Esophagus squamous epithelium (tissue), 5 donors: ENCODE results near the gene UBE2M. TPM values are rescaled to one million over a fixed set of nuclear protein-coding genes. Genes with fewer than 3 reads are reported as not detected.

Experiments
- DNase-seq: peaks from one replicate; lab custom pipeline; 2025; lab: John Stamatoyannopoulos, UW
- H3K27ac ChIP-seq, 4 donors: fragments of 200-600 bp; sonication (generic); one replicate each; pipeline ENCODE4 v1.5.1; 2016 to 2019; ENCODE audit warnings: mild to moderate bottlenecking in 1 of 4
- H3K27me3 ChIP-seq, 4 donors: fragments of 200-600 bp; sonication (generic); 1 replicate in 3 of 4; 2 replicates in 1 of 4; pipeline versions ENCODE4 v1.5.1 to v1.6.0; 2017 to 2021; ENCODE audit warnings: antibody characterized with exemption in 1 of 4
- H3K36me3 ChIP-seq, 3 donors: fragments of 200-600 bp; sonication (generic); one replicate each; pipeline ENCODE4 v1.5.1; 2016 to 2019
- H3K4me1 ChIP-seq, 3 donors: fragments of 200-600 bp; sonication (generic); one replicate each; pipeline ENCODE4 v1.5.1; 2017 to 2019
- H3K4me3 ChIP-seq, 4 donors: fragments of 200-600 bp; sonication (generic); 1 replicate in 3 of 4; 2 replicates in 1 of 4; pipeline ENCODE4 v1.5.1; 2016 to 2019; ENCODE audit warnings: mild to moderate bottlenecking in 2 of 4, moderate library complexity in 1 of 4
- H3K9me3 ChIP-seq, 3 donors: fragments of 200-600 bp; sonication (generic); one replicate each; pipeline ENCODE4 v1.5.1; 2016 to 2019
- POLR2A ChIP-seq, 4 donors: fragments of 450-650 bp; IDR thresholded peaks; one replicate each; pipeline ENCODE4 v1.6.1; 2017; ENCODE audit warnings: antibody characterized with exemption in 4 of 4, mild to moderate bottlenecking in 4 of 4, moderate library complexity in 3 of 4
- WGBS, 2 donors: methylation state at CpG; one replicate each; pipeline ENCODE4 v1.1.5; 2018; 5-methylcytosine and 5-hydroxymethylcytosine counted together
- intact Hi-C: fragments of 100-400 bp; cut with DNase I; formaldehyde crosslinking; loops from one replicate; pipeline ENCODE4 v1.15.0; 2022
- total RNA-seq, 4 donors: library from RNA; depleted of rRNA; stranded (reverse); fragments of >200 nt; gene quantifications; one replicate each; pipeline ENCODE4 v1.1.0, GENCODE V29; 2016
- TF ChIP-seq, protein P1 (sequence below), 6 experiments: fragments of 450-650 bp in 4 of 6; fragments of 200-600 bp in 2 of 6; sonication (generic) in 2 of 6; IDR thresholded peaks; one replicate each; pipeline ENCODE4 v1.5.1; 2016 to 2019; ENCODE audit warnings: antibody characterized with exemption in 6 of 6, mild to moderate bottlenecking in 4 of 6, moderate library complexity in 4 of 6
- donor health status: DM: yes; HTN: yes; CAD: no.

UBE2M gene
- total RNA-seq, 4 donors from 2014 or later, result 22.0 to 37.4 (median 24.7) TPM

DNA sequence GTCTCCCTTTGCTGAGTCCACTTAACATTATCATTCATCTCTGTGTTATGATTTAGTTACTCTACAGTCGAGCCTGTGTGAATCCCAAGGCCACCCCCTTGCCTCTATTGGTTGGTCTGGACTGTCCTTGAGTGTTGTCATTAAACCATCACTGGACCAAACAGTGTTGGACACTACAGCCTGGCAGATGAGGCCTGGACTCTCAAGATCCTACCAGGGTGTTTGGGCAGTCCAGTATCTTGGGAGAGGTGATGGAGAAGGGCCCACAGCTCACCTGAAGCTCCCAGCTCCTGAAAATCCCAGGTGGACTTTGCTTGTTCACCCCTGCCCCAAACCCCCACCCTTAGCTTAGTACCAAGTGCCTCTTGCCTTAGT is 7.3 kb downstream of the UBE2M start:
- H3K9me3 ChIP-seq, result no peaks in the 10 kb centered on the region
- H3K27ac ChIP-seq, result no peak overlapping the region
- no peaks in the 10 kb centered on the region for H3K27me3 ChIP-seq
- 53 to 60% methylated on average over 1 of the region's 1 CpG for WGBS, 2 donors
- DNase-seq, result no peak
- intact Hi-C loops, result no loop called here
- peaks cover 27 to 57% (median 32%) of the 10 kb centered on the region in 3 donors for H3K4me1 ChIP-seq
- no peak for TF ChIP-seq POLR2A (IDR thresholded peaks at IDR 0.05)
- TF ChIP-seq, protein P1, sequence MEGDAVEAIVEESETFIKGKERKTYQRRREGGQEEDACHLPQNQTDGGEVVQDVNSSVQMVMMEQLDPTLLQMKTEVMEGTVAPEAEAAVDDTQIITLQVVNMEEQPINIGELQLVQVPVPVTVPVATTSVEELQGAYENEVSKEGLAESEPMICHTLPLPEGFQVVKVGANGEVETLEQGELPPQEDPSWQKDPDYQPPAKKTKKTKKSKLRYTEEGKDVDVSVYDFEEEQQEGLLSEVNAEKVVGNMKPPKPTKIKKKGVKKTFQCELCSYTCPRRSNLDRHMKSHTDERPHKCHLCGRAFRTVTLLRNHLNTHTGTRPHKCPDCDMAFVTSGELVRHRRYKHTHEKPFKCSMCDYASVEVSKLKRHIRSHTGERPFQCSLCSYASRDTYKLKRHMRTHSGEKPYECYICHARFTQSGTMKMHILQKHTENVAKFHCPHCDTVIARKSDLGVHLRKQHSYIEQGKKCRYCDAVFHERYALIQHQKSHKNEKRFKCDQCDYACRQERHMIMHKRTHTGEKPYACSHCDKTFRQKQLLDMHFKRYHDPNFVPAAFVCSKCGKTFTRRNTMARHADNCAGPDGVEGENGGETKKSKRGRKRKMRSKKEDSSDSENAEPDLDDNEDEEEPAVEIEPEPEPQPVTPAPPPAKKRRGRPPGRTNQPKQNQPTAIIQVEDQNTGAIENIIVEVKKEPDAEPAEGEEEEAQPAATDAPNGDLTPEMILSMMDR (IDR thresholded peaks at IDR 0.05), result no peak
- H3K36me3 ChIP-seq, result peaks cover 41 to 85% (median 59%) of the 10 kb centered on the region in 3 donors
- no peak overlapping the region for H3K4me3 ChIP-seq

DNA sequence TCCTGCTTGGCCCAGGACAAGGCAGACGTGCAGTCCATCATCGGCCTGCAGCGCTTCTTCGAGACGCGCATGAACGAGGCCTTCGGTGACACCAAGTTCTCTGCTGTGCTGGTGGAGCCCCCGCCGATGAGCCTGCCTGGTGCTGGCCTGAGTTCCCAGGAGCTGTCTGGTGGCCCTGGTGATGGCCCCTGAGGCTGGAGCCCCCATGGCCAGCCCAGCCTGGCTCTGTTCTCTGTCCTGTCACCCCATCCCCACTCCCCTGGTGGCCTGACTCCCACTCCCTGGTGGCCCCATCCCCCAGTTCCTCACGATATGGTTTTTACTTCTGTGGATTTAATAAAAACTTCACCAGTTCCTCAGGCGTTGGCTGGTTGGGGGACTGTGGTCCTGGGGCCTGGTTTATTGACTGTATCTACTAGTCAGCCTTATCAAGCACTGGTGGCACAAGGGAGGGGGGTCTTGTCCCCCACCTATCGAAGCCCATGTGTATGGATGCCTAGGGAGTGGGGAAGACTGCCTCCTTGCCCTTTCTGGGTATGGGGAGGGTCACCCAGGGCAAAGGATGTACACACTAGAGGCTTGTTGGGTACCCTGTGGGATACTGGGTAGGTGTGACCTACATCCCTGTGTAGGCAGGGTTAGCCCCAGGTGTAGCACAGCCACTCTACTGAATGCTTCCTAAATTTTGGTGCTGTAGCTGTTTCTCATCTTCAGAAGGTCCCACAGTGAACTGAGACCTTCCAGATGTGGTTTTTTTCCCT is 7.9 kb downstream of the UBE2M start:
- Histone ChIP-seq H3K27ac (no peak overlapping the region), H3K27me3 (no peaks in the 10 kb centered on the region), H3K4me1 (peaks cover 31 to 57% (median 32%) of the 10 kb centered on the region in 3 donors), H3K4me3 (no peak overlapping the region), H3K9me3 (no peaks in the 10 kb centered on the region), H3K36me3 (peaks cover 41 to 85% (median 55%) of the 10 kb centered on the region in 3 donors)
- WGBS, 2 donors, result 75 to 83% methylated on average over 8 to 12 of the region's 13 CpGs
- no peak for DNase-seq
- TF ChIP-seq, protein P1 (IDR thresholded peaks at IDR 0.05), result no peak
- TF ChIP-seq POLR2A (IDR thresholded peaks at IDR 0.05), result no peak
- intact Hi-C loops, result no loop called here

DNA sequence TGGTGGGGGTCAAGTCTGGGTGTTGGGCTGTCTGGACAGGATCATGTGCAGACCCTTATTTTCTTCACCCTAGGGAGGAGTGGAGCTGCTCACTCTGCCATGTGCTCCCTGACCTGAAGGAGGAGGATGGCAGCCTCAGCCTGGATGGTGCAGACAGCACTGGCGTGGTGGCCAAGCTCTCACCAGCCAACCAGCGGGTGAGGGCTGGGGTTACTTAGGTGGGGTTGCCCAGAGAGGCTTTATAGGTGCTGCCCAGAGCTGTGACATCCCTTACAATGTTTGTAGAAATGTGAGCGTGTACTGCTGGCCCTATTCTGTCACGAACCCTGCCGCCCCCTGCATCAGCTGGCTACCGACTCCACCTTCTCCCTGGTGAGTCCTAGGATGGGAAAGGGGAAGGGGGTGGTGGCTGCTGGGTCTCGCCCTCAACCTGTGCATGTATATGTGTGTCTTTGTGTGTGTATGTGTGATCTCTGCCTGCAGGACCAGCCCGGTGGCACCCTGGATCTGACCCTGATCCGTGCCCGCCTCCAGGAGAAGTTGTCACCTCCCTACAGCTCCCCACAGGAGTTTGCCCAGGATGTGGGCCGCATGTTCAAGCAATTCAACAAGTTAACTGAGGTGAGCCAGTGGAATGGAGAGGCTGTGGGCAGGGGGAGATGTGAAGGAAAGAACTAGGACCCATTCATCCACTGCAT is 8.6 kb downstream of the UBE2M start:
- Histone ChIP-seq H3K27ac (no peak overlapping the region), H3K4me3 (no peak overlapping the region), H3K36me3 (peaks cover 41 to 87% (median 55%) of the 10 kb centered on the region in 3 donors), H3K4me1 (peaks cover 31 to 58% (median 32%) of the 10 kb centered on the region in 3 donors), H3K9me3 (no peaks in the 10 kb centered on the region), H3K27me3 (no peaks in the 10 kb centered on the region)
- intact Hi-C loops, result no loop called here
- 80 to 82% methylated on average over 2 to 5 of the region's 11 CpGs for WGBS, 2 donors
- no peak for DNase-seq
- TF ChIP-seq, protein P1 (IDR thresholded peaks at IDR 0.05), result no peak
- TF ChIP-seq POLR2A (IDR thresholded peaks at IDR 0.05), result no peak

DNA sequence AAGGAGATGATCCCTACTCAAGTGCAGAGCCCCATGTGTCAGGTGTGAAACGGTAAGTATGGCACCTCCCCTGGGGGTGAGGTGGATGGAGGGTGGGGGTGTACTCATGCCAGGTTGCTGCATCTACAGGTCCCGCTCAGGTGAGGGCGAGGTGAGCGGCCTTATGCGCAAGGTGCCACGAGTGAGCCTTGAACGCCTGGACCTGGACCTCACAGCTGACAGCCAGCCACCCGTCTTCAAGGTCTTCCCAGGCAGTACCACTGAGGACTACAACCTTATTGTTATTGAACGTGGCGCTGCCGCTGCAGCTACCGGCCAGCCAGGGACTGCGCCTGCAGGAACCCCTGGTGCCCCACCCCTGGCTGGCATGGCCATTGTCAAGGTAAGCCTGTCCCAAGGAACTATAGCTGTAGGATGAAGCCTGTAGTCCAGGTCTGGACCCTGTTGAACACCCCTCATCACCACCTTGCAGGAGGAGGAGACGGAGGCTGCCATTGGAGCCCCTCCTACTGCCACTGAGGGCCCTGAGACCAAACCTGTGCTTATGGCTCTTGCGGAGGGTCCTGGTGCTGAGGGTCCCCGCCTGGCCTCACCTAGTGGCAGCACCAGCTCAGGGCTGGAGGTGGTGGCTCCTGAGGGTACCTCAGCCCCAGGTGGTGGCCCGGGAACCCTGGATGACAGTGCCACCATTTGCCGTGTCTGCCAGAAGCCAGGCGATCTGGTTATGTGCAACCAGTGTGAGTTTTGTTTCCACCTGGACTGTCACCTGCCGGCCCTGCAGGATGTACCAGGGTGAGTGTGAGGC is 9.3 kb downstream of the UBE2M start:
- peaks cover 25 to 54% (median 30%) of the 10 kb centered on the region in 3 donors for H3K4me1 ChIP-seq
- 80 to 94% methylated on average over 1 to 6 of the region's 20 CpGs for WGBS, 2 donors
- DNase-seq, result no peak
- no peak overlapping the region for H3K4me3 ChIP-seq
- intact Hi-C loops, result no loop called here
- TF ChIP-seq, protein P1 (IDR thresholded peaks at IDR 0.05), result no peak
- no peak for TF ChIP-seq POLR2A (IDR thresholded peaks at IDR 0.05)
- no peaks in the 10 kb centered on the region for H3K27me3 ChIP-seq
- no peaks in the 10 kb centered on the region for H3K9me3 ChIP-seq
- peaks cover 41 to 87% (median 55%) of the 10 kb centered on the region in 3 donors for H3K36me3 ChIP-seq
- H3K27ac ChIP-seq, result no peak overlapping the region
